HEK293 (cell line): Measurements from ENCODE around the gene GALNS.

ENCODE experiments used
- CTCF ChIP-seq: fragments of 450-650 bp; formaldehyde crosslinking; IDR thresholded peaks from 2 replicates; pipeline ENCODE4 v1.5.1; 2016; ENCODE audit warnings: missing biosample characterization, missing genetic modification characterization
- HOXA7 ChIP-seq: sonication (generic); formaldehyde crosslinking; IDR thresholded peaks from 2 replicates; pipeline ENCODE4 v1.8.1; 2022; ENCODE audit warnings: missing genetic modification reagents, borderline replicate concordance
- INSM2 ChIP-seq: fragments of 450-650 bp; formaldehyde crosslinking; IDR thresholded peaks from 2 replicates; pipeline ENCODE4 v1.5.1; 2016; ENCODE audit warnings: missing biosample characterization, missing genetic modification characterization
- KLF17 ChIP-seq: fragments of 450-650 bp; formaldehyde crosslinking; IDR thresholded peaks from 2 replicates; pipeline ENCODE4 v1.5.1; 2016; ENCODE audit warnings: missing biosample characterization, missing genetic modification characterization
- KLF9 ChIP-seq: fragments of 450-650 bp; formaldehyde crosslinking; IDR thresholded peaks from 2 replicates; pipeline ENCODE4 v1.5.1; 2016; ENCODE audit warnings: missing biosample characterization, missing genetic modification characterization, low read depth
- MYNN ChIP-seq: fragments of 450-650 bp; formaldehyde crosslinking; IDR thresholded peaks from 2 replicates; pipeline ENCODE4 v1.5.1; 2016; ENCODE audit warnings: missing biosample characterization, missing genetic modification characterization, borderline replicate concordance
- SALL2 ChIP-seq: fragments of 450-650 bp; formaldehyde crosslinking; IDR thresholded peaks from 2 replicates; pipeline ENCODE4 v1.5.0; 2017; ENCODE audit warnings: missing biosample characterization, mild to moderate bottlenecking, missing genetic modification characterization, borderline replicate concordance
- ZBTB26 ChIP-seq: fragments of 450-650 bp; formaldehyde crosslinking; optimal IDR thresholded peaks from 2 replicates; pipeline ENCODE3; 2016; ENCODE audit warnings: missing biosample characterization, mild to moderate bottlenecking, missing genetic modification characterization
- ZNF121 ChIP-seq: fragments of 450-650 bp; formaldehyde crosslinking; IDR thresholded peaks from 2 replicates; pipeline ENCODE4 v1.5.1; 2016; ENCODE audit warnings: missing biosample characterization, missing genetic modification characterization
- ZNF354C ChIP-seq: fragments of 450-650 bp; formaldehyde crosslinking; IDR thresholded peaks from 2 replicates; pipeline ENCODE4 v1.5.1; 2016; ENCODE audit warnings: missing biosample characterization, missing genetic modification characterization, low read depth, borderline replicate concordance
- ZNF510 ChIP-seq: fragments of 450-650 bp; formaldehyde crosslinking; IDR thresholded peaks from 2 replicates; pipeline ENCODE4 v1.5.1; 2018; ENCODE audit warnings: mild to moderate bottlenecking, missing genetic modification characterization, missing biosample characterization; ENCODE audit not compliant: insufficient replicate concordance
- ZNF626 ChIP-seq: fragments of 450-650 bp; sonication (Bioruptor Pico); formaldehyde crosslinking; IDR thresholded peaks from 2 replicates; pipeline ENCODE4 v1.5.1; 2018; ENCODE audit warnings: missing biosample characterization, missing genetic modification characterization, inconsistent platforms
- ZNF837 ChIP-seq: fragments of 450-650 bp; formaldehyde crosslinking; IDR thresholded peaks from 2 replicates; pipeline ENCODE4 v1.5.1; 2016; ENCODE audit warnings: missing biosample characterization, missing genetic modification characterization

GRCh38 chr16:88841521-88842307 lies 15.0 kb downstream of the GALNS start:
- TF ChIP-seq CTCF (tag by site-specific recombination) (no peak), ZNF626 (tag by site-specific recombination) (no peak), KLF9 (tag by site-specific recombination) (no peak), ZNF121 (tag by site-specific recombination) (no peak), ZNF837 (tag by site-specific recombination) (no peak), INSM2 (tag by site-specific recombination) (no peak), ZNF510 (tag by site-specific recombination) (no peak), ZBTB26 (tag by site-specific recombination) (no peak), KLF17 (no peak), HOXA7 (CRISPR knock-in tag) (no peak), ZNF354C (tag by site-specific recombination) (no peak), SALL2 (tag by site-specific recombination) (no peak), MYNN (no peak)
